PC-3 (cell line): ENCODE results near the gene FOLR2.

Experiments
- CTCF ChIP-seq: fragments of 300-600 bp; sonication (generic); conservative IDR thresholded peaks from 2 replicates; pipeline ENCODE4 v1.5.1; 2017; ENCODE audit warnings: antibody characterized with exemption, low read depth, mild to moderate bottlenecking, low read length
- EZH2phosphoT487 ChIP-seq: fragments of 300-600 bp; sonication (generic); IDR thresholded peaks from 2 replicates; pipeline ENCODE4 v1.6.1; 2018; ENCODE audit warnings: mild to moderate bottlenecking, antibody characterized with exemption, low read length, borderline replicate concordance

- TF ChIP-seq CTCF (no peak), EZH2phosphoT487 (no peak)
These were observed 10.1 kb downstream of the FOLR2 start for GRCh38 chr11:72226701-72227100.
